Lower lobe of right lung (tissue), 2 donors: ENCODE measurements around the gene TBC1D7. TPM values are rescaled to one million over a fixed set of nuclear protein-coding genes. Genes with fewer than 3 reads are reported as not detected.

ENCODE experiments used
- ATAC-seq, 2 donors: fragments of 200-7000 bp; cut with Tn5 transposase; one replicate each; pipeline ENCODE4 v1.9.1; 2020 to 2022; ENCODE audit warnings: mild to moderate bottlenecking in 2 of 2, moderate library complexity in 2 of 2
- DNase-seq: peaks from one replicate; pipeline ENCODE4 v3.0.0-alpha.2; 2020
- H3K27ac ChIP-seq: fragments of 200-600 bp; one replicate; pipeline ENCODE4 v1.8.0; 2022
- H3K27me3 ChIP-seq: fragments of 200-600 bp; one replicate; pipeline ENCODE4 v1.8.0; 2022; ENCODE audit warnings: low read depth
- H3K36me3 ChIP-seq: fragments of 200-600 bp; one replicate; pipeline ENCODE4 v1.8.0; 2022; ENCODE audit warnings: mild to moderate bottlenecking
- H3K4me1 ChIP-seq: fragments of 200-600 bp; one replicate; pipeline ENCODE4 v1.8.0; 2022
- H3K4me3 ChIP-seq: fragments of 200-600 bp; one replicate; pipeline ENCODE4 v1.8.0; 2022; ENCODE audit warnings: mild to moderate bottlenecking
- H3K9me3 ChIP-seq: fragments of 200-600 bp; one replicate; pipeline ENCODE4 v1.8.0; 2022
- intact Hi-C: fragments of 100-400 bp; cut with DNase I; formaldehyde crosslinking; loops from one replicate; pipeline ENCODE4 v1.11.0; 2022
- total RNA-seq: library from RNA; stranded (reverse); fragmentation: NEBNext Ultra II Directional; extraction: Animal tissue kit (Norgen Biotek cat#: 25700); gene quantifications from one replicate; pipeline ENCODE4 v1.2.1, GENCODE V29; 2021
- TF ChIP-seq, protein P1 (sequence below): fragments of 200-600 bp; IDR thresholded peaks from one replicate; pipeline ENCODE4 v1.8.0; 2022; ENCODE audit warnings: antibody characterized with exemption, mild to moderate bottlenecking
- donor health status: DM: no; HTN: yes; CAD: no; lungs with severe emphysema.

The TBC1D7 gene
- total RNA-seq, 1 donor from 2014 or later, result 18.8 TPM

DNA sequence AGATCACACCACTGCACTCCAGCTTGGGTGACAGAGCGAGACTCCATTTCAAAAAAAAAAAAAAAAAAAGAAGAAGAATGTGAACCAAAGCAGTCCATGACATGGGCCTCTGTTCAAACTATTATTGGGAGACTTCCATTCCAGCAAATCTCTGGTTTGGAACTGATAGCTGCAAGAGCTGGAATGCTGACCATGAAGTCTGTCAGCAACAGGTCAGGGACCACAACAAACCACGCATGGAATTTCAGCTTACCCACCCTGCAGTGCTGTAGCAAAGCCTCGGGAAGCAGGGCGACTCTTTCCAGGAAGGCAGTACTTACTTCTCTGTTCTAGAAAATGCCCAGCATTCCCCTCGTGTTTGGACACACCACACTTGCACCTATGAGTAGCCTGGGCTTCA is 34.1 kb upstream of the TBC1D7 start:
- H3K9me3 ChIP-seq, result no peaks in the 10 kb centered on the region
- no peaks in the 10 kb centered on the region for H3K27me3 ChIP-seq
- DNase-seq, result no peak
- H3K4me3 ChIP-seq, result no peak overlapping the region
- intact Hi-C loops, result no loop called here
- TF ChIP-seq, protein P1, sequence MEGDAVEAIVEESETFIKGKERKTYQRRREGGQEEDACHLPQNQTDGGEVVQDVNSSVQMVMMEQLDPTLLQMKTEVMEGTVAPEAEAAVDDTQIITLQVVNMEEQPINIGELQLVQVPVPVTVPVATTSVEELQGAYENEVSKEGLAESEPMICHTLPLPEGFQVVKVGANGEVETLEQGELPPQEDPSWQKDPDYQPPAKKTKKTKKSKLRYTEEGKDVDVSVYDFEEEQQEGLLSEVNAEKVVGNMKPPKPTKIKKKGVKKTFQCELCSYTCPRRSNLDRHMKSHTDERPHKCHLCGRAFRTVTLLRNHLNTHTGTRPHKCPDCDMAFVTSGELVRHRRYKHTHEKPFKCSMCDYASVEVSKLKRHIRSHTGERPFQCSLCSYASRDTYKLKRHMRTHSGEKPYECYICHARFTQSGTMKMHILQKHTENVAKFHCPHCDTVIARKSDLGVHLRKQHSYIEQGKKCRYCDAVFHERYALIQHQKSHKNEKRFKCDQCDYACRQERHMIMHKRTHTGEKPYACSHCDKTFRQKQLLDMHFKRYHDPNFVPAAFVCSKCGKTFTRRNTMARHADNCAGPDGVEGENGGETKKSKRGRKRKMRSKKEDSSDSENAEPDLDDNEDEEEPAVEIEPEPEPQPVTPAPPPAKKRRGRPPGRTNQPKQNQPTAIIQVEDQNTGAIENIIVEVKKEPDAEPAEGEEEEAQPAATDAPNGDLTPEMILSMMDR, result no peak
- no peak overlapping the region for H3K27ac ChIP-seq
- H3K4me1 ChIP-seq, result peaks cover 15% of the 10 kb centered on the region
- ATAC-seq, result no peak
- H3K36me3 ChIP-seq, result peaks cover 18% of the 10 kb centered on the region

DNA sequence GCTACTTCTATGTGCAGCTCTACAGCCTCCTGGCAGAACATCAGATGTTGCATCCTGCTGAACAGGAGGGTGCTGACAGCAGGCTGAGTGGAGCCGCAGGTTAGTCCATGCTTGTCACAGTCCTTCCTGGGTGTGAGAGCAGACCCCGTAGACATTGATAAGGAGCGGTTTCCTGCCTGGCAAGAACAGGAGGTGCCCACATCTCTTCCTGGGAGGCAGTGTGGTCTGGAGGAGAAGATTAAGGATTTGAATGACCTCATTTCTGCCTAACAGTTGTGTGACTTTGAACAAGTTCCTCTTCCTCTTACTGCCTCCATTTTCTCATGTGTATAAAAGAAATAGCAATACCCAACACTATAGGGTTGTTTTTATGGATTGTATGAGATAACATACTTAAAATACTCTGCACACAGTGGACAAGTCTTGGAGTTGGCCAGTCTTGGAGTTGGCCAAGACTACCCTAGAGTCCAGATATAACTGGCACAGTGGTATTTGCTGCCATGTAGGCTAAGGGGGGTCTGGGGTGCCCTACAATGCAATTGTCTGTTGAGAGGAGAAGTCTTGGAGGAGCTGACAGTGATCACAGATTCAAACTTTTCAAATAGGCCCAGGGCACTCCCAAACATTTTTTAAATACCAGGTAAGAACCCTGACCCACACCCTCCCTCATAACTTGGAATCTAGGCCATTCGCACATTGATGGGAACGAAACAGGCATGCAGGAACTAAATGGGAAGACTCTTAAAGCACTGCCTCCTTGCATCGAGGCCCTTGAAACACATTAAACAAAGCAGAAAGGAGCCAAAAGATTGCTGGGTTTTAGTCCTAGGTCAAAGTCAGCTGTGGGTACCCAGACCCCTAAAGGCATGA is 32.6 kb upstream of the TBC1D7 start:
- H3K4me3 ChIP-seq, result no peak overlapping the region
- DNase-seq (no peak), ATAC-seq (no peak)
- intact Hi-C loops, result no loop called here
- peaks cover 18% of the 10 kb centered on the region for H3K36me3 ChIP-seq
- TF ChIP-seq, protein P1, result no peak
- no peak overlapping the region for H3K27ac ChIP-seq
- no peaks in the 10 kb centered on the region for H3K27me3 ChIP-seq
- peaks cover 27% of the 10 kb centered on the region for H3K4me1 ChIP-seq
- H3K9me3 ChIP-seq, result no peaks in the 10 kb centered on the region

DNA sequence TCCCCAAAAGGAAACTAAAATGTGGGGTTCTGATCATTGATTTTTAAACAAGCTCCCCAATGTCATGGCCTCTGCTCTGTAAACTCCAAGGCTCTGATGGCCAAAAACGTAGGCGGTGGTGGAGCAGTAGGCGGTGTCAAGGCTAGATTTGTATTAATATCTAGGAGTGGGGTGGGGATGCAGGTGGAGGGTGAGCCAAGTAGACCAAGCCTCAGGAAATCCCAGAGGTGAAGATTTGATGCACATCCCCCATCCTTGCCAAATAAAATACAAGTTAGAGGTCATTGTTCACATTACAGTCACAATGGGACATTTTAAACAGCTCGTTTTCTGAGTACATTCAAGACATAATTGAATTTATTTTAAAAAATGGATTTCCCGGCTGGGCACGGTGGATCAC is 30.9 kb upstream of the TBC1D7 start:
- intact Hi-C loops, result no loop called here
- Histone ChIP-seq H3K27ac (no peak overlapping the region), H3K4me3 (no peak overlapping the region), H3K27me3 (no peaks in the 10 kb centered on the region), H3K9me3 (no peaks in the 10 kb centered on the region), H3K4me1 (peaks cover 43% of the 10 kb centered on the region), H3K36me3 (peaks cover 2% of the 10 kb centered on the region)
- TF ChIP-seq, protein P1, result no peak
- ATAC-seq, result no peak
- DNase-seq, result no peak

DNA sequence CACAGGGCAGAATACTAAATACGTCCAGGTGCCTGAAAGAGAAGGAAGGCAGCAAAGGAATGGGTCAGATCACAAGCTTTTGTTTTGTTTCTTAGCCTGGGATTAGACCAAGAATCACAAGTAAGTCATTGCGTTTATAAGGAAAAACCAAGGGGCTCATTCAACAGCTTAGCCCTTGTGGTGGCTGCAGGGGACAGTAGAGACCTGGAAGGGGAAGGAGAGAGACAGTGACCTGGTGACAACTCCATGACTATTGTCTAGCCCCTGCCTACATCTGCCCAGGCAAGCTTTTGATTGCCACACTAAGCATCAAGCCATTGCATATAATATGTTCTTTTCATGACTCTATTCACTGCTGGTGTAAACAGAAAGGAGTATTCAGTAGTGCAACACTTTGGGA is 30.2 kb upstream of the TBC1D7 start:
- Histone ChIP-seq H3K4me3 (no peak overlapping the region), H3K36me3 (no peaks in the 10 kb centered on the region), H3K27ac (no peak overlapping the region), H3K9me3 (no peaks in the 10 kb centered on the region), H3K4me1 (peaks cover 50% of the 10 kb centered on the region), H3K27me3 (no peaks in the 10 kb centered on the region)
- intact Hi-C loops, result no loop called here
- TF ChIP-seq, protein P1, result no peak
- DNase-seq, result no peak
- ATAC-seq, result no peak

DNA sequence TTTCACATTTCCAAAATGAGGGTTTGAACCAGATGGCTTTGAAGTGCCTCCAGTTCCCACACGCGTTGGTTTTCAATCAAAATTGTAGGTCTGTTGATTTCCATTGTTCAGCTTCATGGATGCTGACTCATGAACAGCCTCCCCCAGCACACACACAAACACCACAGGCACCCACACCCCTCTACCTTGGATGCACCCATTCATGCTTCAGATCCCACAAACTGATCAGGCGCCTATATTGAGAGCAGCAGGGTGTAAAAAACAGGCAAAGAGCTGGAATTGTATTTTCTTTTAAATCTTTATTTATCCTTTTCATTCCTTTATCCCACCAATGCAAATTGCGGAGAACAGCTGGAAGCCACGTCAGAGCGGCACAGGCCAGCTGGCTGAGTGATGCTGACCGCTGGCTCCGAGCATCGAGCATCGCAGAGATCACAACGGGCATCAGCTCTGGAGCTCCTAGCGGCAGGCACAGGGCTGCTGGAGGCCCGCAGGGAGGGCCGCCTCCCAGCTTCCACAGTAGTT is 29.3 kb upstream of the TBC1D7 start:
- no peaks in the 10 kb centered on the region for H3K27me3 ChIP-seq
- H3K4me3 ChIP-seq, result no peak overlapping the region
- no peaks in the 10 kb centered on the region for H3K36me3 ChIP-seq
- no peak overlapping the region for H3K27ac ChIP-seq
- TF ChIP-seq, protein P1, result no peak
- no peak for ATAC-seq
- H3K4me1 ChIP-seq, result peaks cover 50% of the 10 kb centered on the region
- H3K9me3 ChIP-seq, result no peaks in the 10 kb centered on the region
- DNase-seq, result no peak
- intact Hi-C loops, result no loop called here
